SK-N-SH (cell line): ENCODE results near the gene GPR162. TPM values are rescaled to one million over a fixed set of nuclear protein-coding genes. Genes with fewer than 3 reads are reported as not detected.

Experiments
- CTCF ChIA-PET: fragments of 300-600, 350-600 bp; formaldehyde crosslinking; extraction: SDS; loops from one replicate; lab custom pipeline; 2021; lab: Yijun Ruan, JAX
- POLR2A ChIA-PET: fragments of 350-600 bp; sonication (Branson Sonifier 250); formaldehyde crosslinking; extraction: SDS; loops from one replicate; lab custom pipeline; 2020; ENCODE audit warnings: antibody characterized with exemption, inconsistent platforms; lab: Yijun Ruan, JAX
- DNase-seq: peaks from one replicate; pipeline ENCODE4 v3.0.0; 2012
- H2AFZ ChIP-seq: fragments of 200-600 bp; sonication (generic); 2 replicates; pipeline ENCODE4 v1.8.1; 2016; ENCODE audit warnings: antibody characterized with exemption, mild to moderate bottlenecking, low read depth
- H3F3A ChIP-seq: fragments of 200-600 bp; sonication (generic); replicated peaks from 2 replicates; pipeline ENCODE3; 2016; ENCODE audit warnings: antibody characterized with exemption, mild to moderate bottlenecking; ENCODE audit not compliant: insufficient read depth
- H3K27ac ChIP-seq, 2 experiments: fragments of 200-500 bp in 1 of 2; fragments of 200-600 bp in 1 of 2; sonication (Bioruptor generic) in 1 of 2; sonication (generic), shearing (Covaris generic) in 1 of 2; 2 replicates each; pipeline versions ENCODE4 v1.5.1 to v1.6.1; 2014 to 2016; ENCODE audit warnings: low read depth in 2 of 2, inconsistent platforms in 1 of 2, low read length in 1 of 2, mild to moderate bottlenecking in 1 of 2, mixed read lengths in 1 of 2
- H3K27me3 ChIP-seq: fragments of 200-600 bp; sonication (generic), shearing (Covaris generic); 2 replicates; pipeline ENCODE4 v1.6.1; 2016; ENCODE audit warnings: mixed run types; ENCODE audit not compliant: insufficient read depth
- H3K36me3 ChIP-seq, 2 experiments: fragments of 200-500 bp in 1 of 2; fragments of 200-600 bp in 1 of 2; sonication (Bioruptor generic) in 1 of 2; sonication (generic) in 1 of 2; replicated peaks in 1 of 2; 2 replicates each; pipeline versions ENCODE3 to v1.5.1; 2014 to 2016; ENCODE audit warnings: low read length in 1 of 2, mild to moderate bottlenecking in 1 of 2; ENCODE audit not compliant: insufficient read depth in 2 of 2, control insufficient read depth in 1 of 2
- H3K4me1 ChIP-seq, 2 experiments: fragments of 200-500 bp in 1 of 2; fragments of 200-600 bp in 1 of 2; sonication (Bioruptor generic) in 1 of 2; sonication (generic), shearing (Covaris generic) in 1 of 2; 2 replicates each; pipeline versions ENCODE4 v1.5.1 to v1.6.1; 2014 to 2016; ENCODE audit warnings: low read depth in 1 of 2, low read length in 1 of 2, mixed run types in 1 of 2; ENCODE audit not compliant: insufficient read depth in 2 of 2, control insufficient read depth in 1 of 2
- H3K4me2 ChIP-seq: fragments of 200-600 bp; sonication (generic), shearing (Covaris generic); 2 replicates; pipeline ENCODE4 v1.6.1; 2017; ENCODE audit warnings: mixed run types
- H3K4me3 ChIP-seq, 2 experiments: fragments of 200-500 bp in 1 of 2; fragments of 200-600 bp in 1 of 2; sonication (Bioruptor generic) in 1 of 2; sonication (generic), shearing (Covaris generic) in 1 of 2; 2 replicates each; pipeline versions ENCODE4 v1.5.1 to v1.8.1; 2014 to 2016; ENCODE audit warnings: low read depth in 2 of 2, inconsistent platforms in 1 of 2, low read length in 1 of 2, mild to moderate bottlenecking in 1 of 2, mixed read lengths in 1 of 2, moderate library complexity in 1 of 2
- H3K79me2 ChIP-seq: fragments of 200-600 bp; sonication (generic); 2 replicates; pipeline ENCODE4 v1.8.1; 2017; ENCODE audit warnings: mild to moderate bottlenecking; ENCODE audit not compliant: insufficient read depth
- H3K9ac ChIP-seq: fragments of 200-600 bp; sonication (generic); 2 replicates; pipeline ENCODE4 v1.6.1; 2017; ENCODE audit warnings: mixed run types
- H3K9me2 ChIP-seq: fragments of 200-600 bp; sonication (generic); 2 replicates; pipeline ENCODE4 v1.6.1; 2017; ENCODE audit warnings: mixed run types
- H3K9me3 ChIP-seq: fragments of 200-600 bp; sonication (generic); 2 replicates; pipeline ENCODE4 v1.6.1; 2017; ENCODE audit warnings: mixed run types, mild to moderate bottlenecking, moderate library complexity
- H4K20me1 ChIP-seq: fragments of 200-600 bp; sonication (generic); 2 replicates; pipeline ENCODE4 v1.6.1; 2017; ENCODE audit warnings: mild to moderate bottlenecking, mixed run types; ENCODE audit not compliant: insufficient read depth
- ELF1 ChIP-seq: IDR thresholded peaks from 2 replicates; pipeline ENCODE4 v1.4.0; 2012
- EP300 ChIP-seq, 2 experiments: IDR thresholded peaks; 2 replicates each; pipeline versions ENCODE4 v1.4.0 to v1.6.1; 2012; ENCODE audit warnings: borderline replicate concordance in 1 of 2, low read depth in 1 of 2, low read length in 1 of 2
- FOXM1 ChIP-seq: IDR thresholded peaks from 2 replicates; pipeline ENCODE4 v1.4.0; 2012; ENCODE audit warnings: low read depth, mild to moderate bottlenecking
- GABPA ChIP-seq: IDR thresholded peaks from 2 replicates; pipeline ENCODE4 v1.4.0; 2012; ENCODE audit warnings: low read depth, mild to moderate bottlenecking
- MEF2A ChIP-seq: IDR thresholded peaks from 2 replicates; pipeline ENCODE4 v1.4.0; 2012; ENCODE audit warnings: low read depth, borderline replicate concordance
- RAD21 ChIP-seq: IDR thresholded peaks from 2 replicates; pipeline ENCODE4 v1.6.1; 2012; ENCODE audit warnings: mild to moderate bottlenecking, low read length
- RXRA ChIP-seq: IDR thresholded peaks from 2 replicates; pipeline ENCODE4 v1.4.0; 2012; ENCODE audit warnings: low read depth, mild to moderate bottlenecking, borderline replicate concordance
- YY1 ChIP-seq: IDR thresholded peaks from 2 replicates; pipeline ENCODE4 v1.4.0; 2012; ENCODE audit warnings: low read depth, mild to moderate bottlenecking
- WGBS: methylation state at CpG from one replicate; pipeline ENCODE4 v1.1.6; 2017; ENCODE audit warnings: low lambda C conversion rate; 5-methylcytosine and 5-hydroxymethylcytosine counted together
- polyA plus RNA-seq, 3 experiments: library from polyadenylated mRNA; depleted of rRNA; stranded (reverse); fragments of >200 nt; gene quantifications; 2 replicates each; pipeline ENCODE4 v1.2.3, GENCODE V29; 2012
- TF ChIP-seq, protein P1 (sequence below): IDR thresholded peaks from 2 replicates; pipeline ENCODE4 v1.6.1; 2012; ENCODE audit warnings: mild to moderate bottlenecking, low read depth, low read length, moderate library complexity
- TF ChIP-seq, protein P2 (sequence below): fragments of 200-600 bp; sonication (generic); IDR thresholded peaks from 2 replicates; pipeline ENCODE4 v1.6.1; 2017; ENCODE audit warnings: antibody characterized with exemption, mild to moderate bottlenecking, moderate library complexity
- TF ChIP-seq, protein P3 (sequence below): IDR thresholded peaks from 2 replicates; pipeline ENCODE4; 2012

Gene GPR162
- polyA plus RNA-seq, 1 of the 3 experiments (the other 2 are of a cell fraction), result 18.6 TPM

DNA sequence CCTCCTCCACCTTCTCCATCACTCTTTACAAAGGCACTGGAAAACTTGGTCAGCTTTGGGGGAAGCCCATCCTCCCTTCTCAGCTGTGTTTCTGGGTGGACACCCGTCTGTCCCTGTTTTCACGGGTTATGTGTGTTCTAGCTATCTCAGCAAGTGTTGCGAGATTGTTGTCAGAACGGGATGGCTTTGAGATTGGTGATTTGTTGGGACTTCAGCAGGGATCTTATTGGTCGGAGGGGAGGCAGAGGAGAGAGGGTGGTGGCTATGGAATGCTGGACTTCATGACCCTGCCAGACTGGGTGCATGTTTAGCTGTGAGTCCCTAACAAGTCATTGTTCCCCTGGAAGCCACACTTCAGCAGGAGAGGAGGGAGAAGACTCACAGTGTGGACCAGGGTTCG is 32.4 kb downstream of the GPR162 start (continued):
- TF ChIP-seq, protein P1, sequence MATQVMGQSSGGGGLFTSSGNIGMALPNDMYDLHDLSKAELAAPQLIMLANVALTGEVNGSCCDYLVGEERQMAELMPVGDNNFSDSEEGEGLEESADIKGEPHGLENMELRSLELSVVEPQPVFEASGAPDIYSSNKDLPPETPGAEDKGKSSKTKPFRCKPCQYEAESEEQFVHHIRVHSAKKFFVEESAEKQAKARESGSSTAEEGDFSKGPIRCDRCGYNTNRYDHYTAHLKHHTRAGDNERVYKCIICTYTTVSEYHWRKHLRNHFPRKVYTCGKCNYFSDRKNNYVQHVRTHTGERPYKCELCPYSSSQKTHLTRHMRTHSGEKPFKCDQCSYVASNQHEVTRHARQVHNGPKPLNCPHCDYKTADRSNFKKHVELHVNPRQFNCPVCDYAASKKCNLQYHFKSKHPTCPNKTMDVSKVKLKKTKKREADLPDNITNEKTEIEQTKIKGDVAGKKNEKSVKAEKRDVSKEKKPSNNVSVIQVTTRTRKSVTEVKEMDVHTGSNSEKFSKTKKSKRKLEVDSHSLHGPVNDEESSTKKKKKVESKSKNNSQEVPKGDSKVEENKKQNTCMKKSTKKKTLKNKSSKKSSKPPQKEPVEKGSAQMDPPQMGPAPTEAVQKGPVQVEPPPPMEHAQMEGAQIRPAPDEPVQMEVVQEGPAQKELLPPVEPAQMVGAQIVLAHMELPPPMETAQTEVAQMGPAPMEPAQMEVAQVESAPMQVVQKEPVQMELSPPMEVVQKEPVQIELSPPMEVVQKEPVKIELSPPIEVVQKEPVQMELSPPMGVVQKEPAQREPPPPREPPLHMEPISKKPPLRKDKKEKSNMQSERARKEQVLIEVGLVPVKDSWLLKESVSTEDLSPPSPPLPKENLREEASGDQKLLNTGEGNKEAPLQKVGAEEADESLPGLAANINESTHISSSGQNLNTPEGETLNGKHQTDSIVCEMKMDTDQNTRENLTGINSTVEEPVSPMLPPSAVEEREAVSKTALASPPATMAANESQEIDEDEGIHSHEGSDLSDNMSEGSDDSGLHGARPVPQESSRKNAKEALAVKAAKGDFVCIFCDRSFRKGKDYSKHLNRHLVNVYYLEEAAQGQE, result no peak
- no peak for TF ChIP-seq YY1
- TF ChIP-seq ELF1, result no peak
- TF ChIP-seq FOXM1, result no peak

DNA sequence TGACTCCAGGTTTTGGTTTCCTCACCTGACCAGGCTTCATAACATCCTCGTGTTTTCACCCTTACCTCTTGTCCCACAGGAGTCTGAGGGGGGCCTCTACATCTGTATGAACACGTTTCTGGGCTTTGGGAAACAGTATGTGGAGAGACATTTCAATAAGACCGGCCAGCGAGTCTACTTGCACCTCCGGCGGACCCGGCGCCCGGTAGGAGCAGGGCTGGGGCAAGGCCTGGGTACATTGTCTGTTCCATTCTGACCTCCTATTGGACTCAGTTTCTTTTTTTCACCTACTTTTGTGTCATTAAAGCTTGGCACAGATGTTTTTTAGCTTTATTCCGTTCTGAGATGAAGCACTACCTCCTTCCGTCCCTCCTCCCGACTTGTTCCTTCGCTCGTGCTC is 33.7 kb downstream of the GPR162 start:
- POLR2A ChIA-PET, result interaction anchor here (1.0 to 1.2 kb wide), 2 partner anchors 9 to 12 kb away, joined by 4 read pairs; partner anchors contain the start of gene TPI1
- H3K4me1 ChIP-seq, result peaks cover 7 to 17% of the 10 kb centered on the region in 2 experiments
- H3K9me3 ChIP-seq, result no peaks in the 10 kb centered on the region
- no peaks in the 10 kb centered on the region for H3K27me3 ChIP-seq
- peaks cover 40% of the 10 kb centered on the region for H3K79me2 ChIP-seq
- no peaks in the 10 kb centered on the region; the same call in 1 of the 2 replicates for H4K20me1 ChIP-seq
- H2AFZ ChIP-seq, result no peak overlapping the region
- no peak overlapping the region for H3K4me2 ChIP-seq
- DNase-seq, result no peak
- 96% methylated on average over 14 of the region's 14 CpGs for WGBS
- peaks cover 30 to 53% of the 10 kb centered on the region in 2 experiments for H3K36me3 ChIP-seq
- no peaks in the 10 kb centered on the region for H3K9me2 ChIP-seq
- CTCF ChIA-PET, result interaction anchor here (1.1 to 19.4 kb wide), 5 partner anchors 13 to 88 kb away, joined by 3 to 225 read pairs (median 11); partner anchors contain the start of genes P3H3, SPSB2 and TPI1
- H3K27ac ChIP-seq, result no peak overlapping the region
- H3F3A ChIP-seq, result peaks cover 16% of the 10 kb centered on the region
- H3K9ac ChIP-seq, result no peak overlapping the region
- no peak for TF ChIP-seq RAD21
- no peak for TF ChIP-seq ELF1
- TF ChIP-seq, protein P2, sequence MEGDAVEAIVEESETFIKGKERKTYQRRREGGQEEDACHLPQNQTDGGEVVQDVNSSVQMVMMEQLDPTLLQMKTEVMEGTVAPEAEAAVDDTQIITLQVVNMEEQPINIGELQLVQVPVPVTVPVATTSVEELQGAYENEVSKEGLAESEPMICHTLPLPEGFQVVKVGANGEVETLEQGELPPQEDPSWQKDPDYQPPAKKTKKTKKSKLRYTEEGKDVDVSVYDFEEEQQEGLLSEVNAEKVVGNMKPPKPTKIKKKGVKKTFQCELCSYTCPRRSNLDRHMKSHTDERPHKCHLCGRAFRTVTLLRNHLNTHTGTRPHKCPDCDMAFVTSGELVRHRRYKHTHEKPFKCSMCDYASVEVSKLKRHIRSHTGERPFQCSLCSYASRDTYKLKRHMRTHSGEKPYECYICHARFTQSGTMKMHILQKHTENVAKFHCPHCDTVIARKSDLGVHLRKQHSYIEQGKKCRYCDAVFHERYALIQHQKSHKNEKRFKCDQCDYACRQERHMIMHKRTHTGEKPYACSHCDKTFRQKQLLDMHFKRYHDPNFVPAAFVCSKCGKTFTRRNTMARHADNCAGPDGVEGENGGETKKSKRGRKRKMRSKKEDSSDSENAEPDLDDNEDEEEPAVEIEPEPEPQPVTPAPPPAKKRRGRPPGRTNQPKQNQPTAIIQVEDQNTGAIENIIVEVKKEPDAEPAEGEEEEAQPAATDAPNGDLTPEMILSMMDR, result no peak
- TF ChIP-seq, protein P3, sequence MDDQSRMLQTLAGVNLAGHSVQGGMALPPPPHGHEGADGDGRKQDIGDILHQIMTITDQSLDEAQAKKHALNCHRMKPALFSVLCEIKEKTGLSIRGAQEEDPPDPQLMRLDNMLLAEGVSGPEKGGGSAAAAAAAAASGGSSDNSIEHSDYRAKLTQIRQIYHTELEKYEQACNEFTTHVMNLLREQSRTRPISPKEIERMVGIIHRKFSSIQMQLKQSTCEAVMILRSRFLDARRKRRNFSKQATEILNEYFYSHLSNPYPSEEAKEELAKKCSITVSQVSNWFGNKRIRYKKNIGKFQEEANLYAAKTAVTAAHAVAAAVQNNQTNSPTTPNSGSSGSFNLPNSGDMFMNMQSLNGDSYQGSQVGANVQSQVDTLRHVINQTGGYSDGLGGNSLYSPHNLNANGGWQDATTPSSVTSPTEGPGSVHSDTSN, result no peak
- no peak for TF ChIP-seq RXRA
- no peak for TF ChIP-seq EP300 (IDR thresholded peaks at IDR 0.05; ENCODE audit: borderline replicate concordance in 1 of 2, low read depth in 1 of 2, low read length in 1 of 2)
- TF ChIP-seq, protein P1, result no peak
- no peak for TF ChIP-seq GABPA
- TF ChIP-seq MEF2A, result no peak
- no peak overlapping the region for H3K4me3 ChIP-seq
